OCI-LY3 (cell line): ENCODE results near the gene SYNDIG1.

Source experiments
- CTCF ChIP-seq: fragments of 200-600, 300-600 bp; sonication (generic); IDR thresholded peaks from 2 replicates; pipeline ENCODE4 v1.5.1; 2014; ENCODE audit warnings: antibody characterized with exemption, low read length, low read depth
- EZH2phosphoT487 ChIP-seq: fragments of 200-600 bp; shearing (Covaris generic); IDR thresholded peaks from 2 replicates; pipeline ENCODE4 v1.6.1; 2018; ENCODE audit warnings: antibody characterized with exemption, mixed run types, low read depth

- no peak for TF ChIP-seq CTCF
- no peak for TF ChIP-seq EZH2phosphoT487
These were observed 118.1 kb downstream of the SYNDIG1 start for GRCh38 chr20:24587384-24588046.
